Right atrium auricular region (tissue), 2 donors: Measurements from ENCODE around the gene EREG. TPM values are rescaled to one million over a fixed set of nuclear protein-coding genes. Genes with fewer than 3 reads are reported as not detected.

Source experiments
- DNase-seq: peaks from one replicate; pipeline ENCODE4 v3.0.0-alpha.2; 2019; ENCODE audit warnings: low spot score
- H3K27ac ChIP-seq, 2 donors: fragments of 200-600 bp; sonication (generic); 1 replicate in 1 of 2; 2 replicates in 1 of 2; pipeline ENCODE4 v1.5.1; 2016 to 2019
- H3K27me3 ChIP-seq, 2 donors: fragments of 200-600 bp; sonication (generic); one replicate each; pipeline versions ENCODE4 v1.5.1 to v1.6.0; 2017 to 2019
- H3K36me3 ChIP-seq: fragments of 200-600 bp; sonication (generic); one replicate; pipeline ENCODE4 v1.5.1; 2016
- H3K4me1 ChIP-seq, 2 donors: fragments of 200-600 bp; sonication (generic); one replicate each; pipeline versions ENCODE4 v1.5.1 to v1.6.0; 2017 to 2019
- H3K4me3 ChIP-seq, 2 donors: fragments of 200-600 bp; sonication (generic); 1 replicate in 1 of 2; 2 replicates in 1 of 2; pipeline ENCODE4 v1.5.1; 2017 to 2019; ENCODE audit warnings: mild to moderate bottlenecking in 1 of 2, moderate library complexity in 1 of 2
- H3K9me3 ChIP-seq, 2 donors: fragments of 200-600 bp; sonication (generic); one replicate each; pipeline ENCODE4 v1.5.1; 2019
- total RNA-seq, 2 donors: library from RNA; depleted of rRNA; stranded (reverse); fragments of >200 nt; gene quantifications; one replicate each; pipeline ENCODE4 v1.1.0, GENCODE V29; 2016
- TF ChIP-seq, protein P1 (sequence below), 2 donors: fragments of 200-600 bp; sonication (generic); IDR thresholded peaks; one replicate each; pipeline ENCODE4 v1.5.1; 2019; ENCODE audit warnings: antibody characterized with exemption in 2 of 2

Gene EREG
- total RNA-seq, 2 donors from 2014 or later, result 0.31 to 3.1 TPM

DNA sequence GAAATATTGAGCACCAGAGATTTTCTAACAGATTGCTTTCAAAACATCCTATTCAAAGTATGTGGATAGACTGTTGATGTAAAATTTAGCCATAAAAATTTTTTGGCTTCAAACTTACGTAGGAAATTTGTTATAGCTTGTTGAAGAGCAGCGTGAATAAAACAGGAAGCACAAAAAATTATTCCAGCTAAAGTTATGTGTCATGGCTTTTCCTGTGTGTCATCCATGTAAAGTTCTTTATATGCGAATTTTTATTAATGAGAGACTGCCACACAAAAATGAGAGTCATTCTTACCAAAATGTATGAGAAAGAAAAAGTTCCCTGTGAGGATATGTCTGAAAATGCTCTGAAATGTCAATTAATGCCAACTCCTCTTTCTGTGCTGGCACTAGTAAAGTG, 37.2 kb upstream of the EREG start:
- no peak for DNase-seq
- H3K27ac ChIP-seq, result no peak overlapping the region

DNA sequence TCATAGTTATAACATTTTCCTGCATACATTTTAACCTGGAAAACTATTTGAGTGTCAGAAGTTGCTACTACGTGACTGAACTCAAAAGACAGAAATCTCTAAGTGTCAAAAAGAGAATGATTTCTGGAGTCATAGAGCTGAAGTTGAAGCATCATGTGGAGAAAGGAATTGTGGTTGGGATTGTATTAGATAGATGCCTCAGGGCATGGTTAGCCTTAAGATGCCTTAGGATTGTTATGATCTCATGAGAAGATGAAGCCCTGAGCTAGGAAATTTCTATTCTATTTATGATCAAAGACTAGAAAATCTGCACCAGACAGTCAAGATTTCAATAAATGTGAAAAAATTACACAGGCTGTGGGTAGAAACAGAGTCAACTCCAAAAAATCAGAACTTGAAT, 36.4 kb upstream of the EREG start:
- no peak overlapping the region for H3K27ac ChIP-seq
- no peaks in the 10 kb centered on the region for H3K4me1 ChIP-seq
- H3K4me3 ChIP-seq, result no peak overlapping the region
- H3K36me3 ChIP-seq, result no peaks in the 10 kb centered on the region
- no peaks in the 10 kb centered on the region for H3K9me3 ChIP-seq
- TF ChIP-seq, protein P1, sequence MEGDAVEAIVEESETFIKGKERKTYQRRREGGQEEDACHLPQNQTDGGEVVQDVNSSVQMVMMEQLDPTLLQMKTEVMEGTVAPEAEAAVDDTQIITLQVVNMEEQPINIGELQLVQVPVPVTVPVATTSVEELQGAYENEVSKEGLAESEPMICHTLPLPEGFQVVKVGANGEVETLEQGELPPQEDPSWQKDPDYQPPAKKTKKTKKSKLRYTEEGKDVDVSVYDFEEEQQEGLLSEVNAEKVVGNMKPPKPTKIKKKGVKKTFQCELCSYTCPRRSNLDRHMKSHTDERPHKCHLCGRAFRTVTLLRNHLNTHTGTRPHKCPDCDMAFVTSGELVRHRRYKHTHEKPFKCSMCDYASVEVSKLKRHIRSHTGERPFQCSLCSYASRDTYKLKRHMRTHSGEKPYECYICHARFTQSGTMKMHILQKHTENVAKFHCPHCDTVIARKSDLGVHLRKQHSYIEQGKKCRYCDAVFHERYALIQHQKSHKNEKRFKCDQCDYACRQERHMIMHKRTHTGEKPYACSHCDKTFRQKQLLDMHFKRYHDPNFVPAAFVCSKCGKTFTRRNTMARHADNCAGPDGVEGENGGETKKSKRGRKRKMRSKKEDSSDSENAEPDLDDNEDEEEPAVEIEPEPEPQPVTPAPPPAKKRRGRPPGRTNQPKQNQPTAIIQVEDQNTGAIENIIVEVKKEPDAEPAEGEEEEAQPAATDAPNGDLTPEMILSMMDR (IDR thresholded peaks at IDR 0.05), result no peak
- DNase-seq, result no peak
- no peaks in the 10 kb centered on the region for H3K27me3 ChIP-seq

More for the DNA sequence above, 37.2 kb upstream of the EREG start:
- Histone ChIP-seq H3K36me3 (no peaks in the 10 kb centered on the region), H3K4me3 (no peak overlapping the region), H3K9me3 (no peaks in the 10 kb centered on the region), H3K4me1 (no peaks in the 10 kb centered on the region), H3K27me3 (no peaks in the 10 kb centered on the region)
- TF ChIP-seq, protein P1 (IDR thresholded peaks at IDR 0.05), result no peak

DNA sequence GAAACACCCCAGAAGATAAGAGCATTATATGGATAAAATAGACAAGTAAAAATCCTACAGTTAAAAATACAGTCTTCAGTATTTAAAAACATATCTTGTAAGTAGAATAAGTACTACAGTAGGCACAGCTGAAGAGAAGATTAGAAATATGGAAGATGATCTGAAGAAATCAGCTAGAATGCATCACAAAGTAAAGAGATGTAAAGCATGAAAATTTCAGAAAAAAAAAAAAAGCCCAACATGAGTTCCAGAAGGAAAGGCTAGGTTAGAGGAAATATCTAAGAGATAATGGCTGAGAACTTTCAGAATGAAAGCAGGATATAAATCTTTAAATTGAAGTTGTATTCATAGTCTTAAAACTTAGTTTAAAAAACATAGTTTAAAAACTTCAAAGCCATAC, 35.6 kb upstream of the EREG start:
- no peak overlapping the region for H3K27ac ChIP-seq
- H3K9me3 ChIP-seq, result no peaks in the 10 kb centered on the region
- H3K4me3 ChIP-seq, result no peak overlapping the region
- no peaks in the 10 kb centered on the region for H3K4me1 ChIP-seq
- TF ChIP-seq, protein P1 (IDR thresholded peaks at IDR 0.05), result no peak
- DNase-seq, result no peak
- H3K36me3 ChIP-seq, result no peaks in the 10 kb centered on the region
- H3K27me3 ChIP-seq, result no peaks in the 10 kb centered on the region

DNA sequence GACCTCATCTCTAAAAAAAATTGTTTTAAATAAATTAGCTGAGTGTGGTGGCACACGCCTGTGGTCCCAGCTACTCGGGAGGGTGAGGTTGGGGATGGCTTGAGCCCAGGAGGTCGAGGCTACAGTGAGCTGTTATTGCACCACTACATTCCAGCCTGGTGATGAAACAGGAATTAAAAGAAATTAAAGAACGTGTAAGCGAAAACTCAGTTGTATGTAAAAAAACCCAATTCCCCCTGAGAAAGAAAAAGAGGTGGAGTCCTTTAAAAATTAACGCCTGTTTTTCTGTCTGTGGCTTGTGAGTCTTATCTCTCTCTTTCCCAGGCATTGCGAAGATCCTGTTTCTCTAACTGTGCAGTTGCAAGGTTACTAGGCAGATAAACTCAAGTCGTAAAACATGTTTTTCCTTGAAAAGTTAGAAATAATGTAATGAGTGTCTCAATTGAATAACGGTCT, 34.6 kb upstream of the EREG start:
- TF ChIP-seq, protein P1 (IDR thresholded peaks at IDR 0.05), result no peak
- H3K9me3 ChIP-seq, result no peaks in the 10 kb centered on the region
- no peak for DNase-seq
- H3K4me1 ChIP-seq, result no peaks in the 10 kb centered on the region
- no peaks in the 10 kb centered on the region for H3K36me3 ChIP-seq
- no peak overlapping the region for H3K4me3 ChIP-seq
- H3K27ac ChIP-seq, result no peak overlapping the region
- H3K27me3 ChIP-seq, result no peaks in the 10 kb centered on the region

DNA sequence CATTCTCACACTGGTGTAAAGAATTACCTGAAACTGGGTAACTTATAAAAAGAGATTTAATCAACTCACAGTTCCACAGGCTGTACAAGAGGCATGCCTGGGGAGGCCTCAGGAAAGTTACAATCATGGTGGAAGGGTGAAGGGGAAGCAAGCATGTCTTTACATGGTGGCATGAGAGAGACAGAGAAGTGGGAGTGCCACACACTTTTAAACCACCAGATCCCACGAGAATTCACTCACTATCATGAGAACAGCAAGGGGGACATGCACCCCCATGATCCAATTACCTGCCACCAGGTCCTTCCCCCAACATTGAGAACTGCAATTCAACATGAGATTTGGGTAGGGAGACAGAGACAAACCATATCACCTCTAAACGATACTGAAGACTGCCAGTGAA, 33.7 kb upstream of the EREG start:
- TF ChIP-seq, protein P1 (IDR thresholded peaks at IDR 0.05), result no peak
- no peaks in the 10 kb centered on the region for H3K36me3 ChIP-seq
- no peak overlapping the region for H3K4me3 ChIP-seq
- H3K27me3 ChIP-seq, result no peaks in the 10 kb centered on the region
- no peak for DNase-seq
- H3K9me3 ChIP-seq, result no peaks in the 10 kb centered on the region
- H3K4me1 ChIP-seq, result no peaks in the 10 kb centered on the region
- no peak overlapping the region for H3K27ac ChIP-seq

DNA sequence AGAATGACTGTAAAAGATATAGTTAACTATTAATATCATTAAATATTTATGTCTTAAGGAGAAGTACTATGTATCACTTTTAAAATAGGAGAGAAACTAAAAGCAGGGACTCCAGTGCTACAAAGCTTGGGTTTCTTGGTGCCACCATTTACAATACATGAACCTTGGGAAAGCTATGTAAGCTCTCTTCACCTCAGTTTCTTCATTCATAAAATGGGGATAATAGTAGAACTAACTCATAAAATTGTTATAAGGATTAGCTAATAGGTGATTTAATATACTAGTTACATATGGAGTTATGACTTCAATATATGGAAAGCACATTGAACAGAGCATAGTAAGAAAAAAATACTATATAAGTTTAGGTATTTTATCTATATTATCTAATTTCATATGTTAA, 33.0 kb upstream of the EREG start:
- H3K9me3 ChIP-seq, result no peaks in the 10 kb centered on the region
- H3K36me3 ChIP-seq, result no peaks in the 10 kb centered on the region
- H3K4me3 ChIP-seq, result no peak overlapping the region
- no peaks in the 10 kb centered on the region for H3K4me1 ChIP-seq
- no peaks in the 10 kb centered on the region for H3K27me3 ChIP-seq
- TF ChIP-seq, protein P1 (IDR thresholded peaks at IDR 0.05), result no peak
- H3K27ac ChIP-seq, result no peak overlapping the region
- no peak for DNase-seq
